ENCODE data around the gene COL25A1.
"Not testable (repeated sequence)": the region's sequence is repeated elsewhere in the genome, so short reads cannot be mapped to it uniquely, and the experiment has no call there.

DNA sequence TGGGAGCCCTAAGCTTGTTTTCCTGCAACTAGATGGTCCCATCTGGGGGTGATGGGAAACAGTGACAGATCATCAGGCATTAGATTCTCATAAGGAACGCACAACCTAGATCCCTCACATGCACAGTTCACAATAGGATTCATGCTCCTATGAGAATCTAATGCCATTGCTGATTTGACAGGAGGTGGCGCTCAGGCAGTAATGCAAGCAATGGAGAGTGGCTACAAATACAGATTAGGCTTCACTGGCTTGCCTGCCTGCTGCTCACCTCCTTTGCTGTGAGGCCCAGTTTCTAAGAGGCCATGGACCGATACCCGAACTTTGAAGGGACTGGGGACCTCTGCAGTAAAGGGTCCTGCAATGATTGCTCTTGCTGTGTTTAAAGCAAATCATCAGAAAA, 225.7 kb downstream of the COL25A1 start:
- TF ChIP-seq, protein P1, sequence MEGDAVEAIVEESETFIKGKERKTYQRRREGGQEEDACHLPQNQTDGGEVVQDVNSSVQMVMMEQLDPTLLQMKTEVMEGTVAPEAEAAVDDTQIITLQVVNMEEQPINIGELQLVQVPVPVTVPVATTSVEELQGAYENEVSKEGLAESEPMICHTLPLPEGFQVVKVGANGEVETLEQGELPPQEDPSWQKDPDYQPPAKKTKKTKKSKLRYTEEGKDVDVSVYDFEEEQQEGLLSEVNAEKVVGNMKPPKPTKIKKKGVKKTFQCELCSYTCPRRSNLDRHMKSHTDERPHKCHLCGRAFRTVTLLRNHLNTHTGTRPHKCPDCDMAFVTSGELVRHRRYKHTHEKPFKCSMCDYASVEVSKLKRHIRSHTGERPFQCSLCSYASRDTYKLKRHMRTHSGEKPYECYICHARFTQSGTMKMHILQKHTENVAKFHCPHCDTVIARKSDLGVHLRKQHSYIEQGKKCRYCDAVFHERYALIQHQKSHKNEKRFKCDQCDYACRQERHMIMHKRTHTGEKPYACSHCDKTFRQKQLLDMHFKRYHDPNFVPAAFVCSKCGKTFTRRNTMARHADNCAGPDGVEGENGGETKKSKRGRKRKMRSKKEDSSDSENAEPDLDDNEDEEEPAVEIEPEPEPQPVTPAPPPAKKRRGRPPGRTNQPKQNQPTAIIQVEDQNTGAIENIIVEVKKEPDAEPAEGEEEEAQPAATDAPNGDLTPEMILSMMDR (IDR thresholded peaks at IDR 0.05), result not testable (repeated sequence)
- TF ChIP-seq EP300, POLR2AphosphoS5 (IDR thresholded peaks at IDR 0.05): not testable (repeated sequence)

All from upper lobe of left lung (tissue), 4 donors.